H1 (cell line): ENCODE data around the gene ZNF835. TPM values are rescaled to one million over a fixed set of nuclear protein-coding genes. Genes with fewer than 3 reads are reported as not detected.

Experiments used
- CTCF ChIA-PET: fragments of 300-600 bp; sonication (Branson Sonifier 250); formaldehyde crosslinking; loops from one replicate; lab custom pipeline; 2021; ENCODE audit not compliant: partially characterized antibody; lab: Charles Lee
- POLR2A ChIA-PET: fragments of 300-600 bp; sonication (Branson Sonifier 250); formaldehyde crosslinking; loops from one replicate; lab custom pipeline; 2021; ENCODE audit warnings: inconsistent platforms; ENCODE audit not compliant: partially characterized antibody; lab: Charles Lee
- DNase-seq, 2 experiments: peaks; one replicate each; pipeline versions ENCODE4 v3.0.0 to v3.0.0-alpha.2; 2010 to 2022; ENCODE audit warnings: low spot score in 2 of 2, low read depth in 1 of 2, mixed read lengths in 1 of 2
- FAIRE-seq: peaks from 2 replicates; lab custom pipeline; 2011; peaks lifted over from hg19 to GRCh38; lab: Jason Lieb, UNC
- H2AFZ ChIP-seq: 2 replicates; pipeline ENCODE4 v1.8.1; 2012; ENCODE audit warnings: low read length, inconsistent platforms
- H2AK5ac ChIP-seq: 2 replicates; pipeline ENCODE4 v1.6.1; 2013; ENCODE audit warnings: low read depth, low read length
- H2BK120ac ChIP-seq: replicated peaks from 2 replicates; pipeline ENCODE3; 2013; ENCODE audit warnings: low read depth, low read length, inconsistent platforms
- H2BK12ac ChIP-seq: 2 replicates; pipeline ENCODE4 v1.6.1; 2013; ENCODE audit warnings: low read depth, low read length
- H2BK15ac ChIP-seq: 2 replicates; pipeline ENCODE4 v1.6.1; 2013; ENCODE audit warnings: low read length
- H2BK20ac ChIP-seq: 2 replicates; pipeline ENCODE4 v1.6.1; 2013; ENCODE audit warnings: low read length
- H2BK5ac ChIP-seq: 2 replicates; pipeline ENCODE4 v1.6.1; 2013; ENCODE audit warnings: low read depth, low read length
- H3K14ac ChIP-seq: 2 replicates; pipeline ENCODE4 v1.6.1; 2013; ENCODE audit warnings: inconsistent platforms; ENCODE audit not compliant: insufficient read length
- H3K18ac ChIP-seq: 2 replicates; pipeline ENCODE4 v1.6.1; 2013; ENCODE audit warnings: low read length; ENCODE audit errors: extremely low read depth
- H3K23ac ChIP-seq: 2 replicates; pipeline ENCODE4 v1.6.1; 2013; ENCODE audit warnings: inconsistent platforms; ENCODE audit not compliant: insufficient read length
- H3K23me2 ChIP-seq: 2 replicates; pipeline ENCODE4 v1.6.1; 2013; ENCODE audit warnings: low read depth, low read length
- H3K27ac ChIP-seq: 2 replicates; pipeline ENCODE4 v1.6.1; 2011; ENCODE audit warnings: low read depth, low read length, inconsistent platforms
- H3K27me3 ChIP-seq, 4 experiments: replicated peaks in 1 of 4; 1 replicate in 1 of 4; 2 replicates in 3 of 4; pipeline versions ENCODE4 v1.6.1 to v1.8.1; 2011 to 2013; ENCODE audit warnings: low read length in 3 of 4, mild to moderate bottlenecking in 3 of 4, inconsistent platforms in 2 of 4, mixed read lengths in 2 of 4, moderate library complexity in 1 of 4; ENCODE audit not compliant: control insufficient read depth in 3 of 4, insufficient read depth in 3 of 4; ENCODE audit errors: extremely low read depth in 1 of 4
- H3K36me3 ChIP-seq, 4 experiments: 2 replicates each; pipeline versions ENCODE4 v1.6.1 to v1.8.1; 2011 to 2013; ENCODE audit warnings: mild to moderate bottlenecking in 4 of 4, low read length in 3 of 4, moderate library complexity in 2 of 4, control low read depth in 1 of 4, inconsistent platforms in 1 of 4; ENCODE audit not compliant: insufficient read depth in 4 of 4, control insufficient read depth in 2 of 4
- H3K4ac ChIP-seq: replicated peaks from 2 replicates; pipeline ENCODE3; 2013; ENCODE audit warnings: low read length, low read depth, mixed read lengths, inconsistent platforms; ENCODE audit not compliant: insufficient read length
- H3K4me1 ChIP-seq, 4 experiments: replicated peaks in 1 of 4; 1 replicate in 1 of 4; 2 replicates in 3 of 4; pipeline versions ENCODE4 v1.6.1 to v1.8.1; 2011 to 2013; ENCODE audit warnings: low read length in 3 of 4, inconsistent platforms in 2 of 4, mixed read lengths in 1 of 4; ENCODE audit not compliant: insufficient read depth in 4 of 4, control insufficient read depth in 3 of 4
- H3K4me2 ChIP-seq, 2 experiments: 2 replicates each; pipeline versions ENCODE4 v1.6.1 to v1.8.1; 2011 to 2013; ENCODE audit warnings: low read depth in 2 of 2, low read length in 2 of 2, control low read depth in 1 of 2, inconsistent platforms in 1 of 2, mild to moderate bottlenecking in 1 of 2; ENCODE audit not compliant: insufficient read depth in 1 of 2
- H3K4me3 ChIP-seq, 4 experiments: fragments of 200-600, 300-600 bp in 1 of 4; sonication (generic), shearing (Covaris generic), sonication (Bioruptor Twin) in 1 of 4; 2 replicates each; pipeline versions ENCODE4 v1.5.1 to v1.8.1; 2011 to 2016; ENCODE audit warnings: low read length in 4 of 4, low read depth in 3 of 4, control low read depth in 2 of 4, inconsistent platforms in 2 of 4, mild to moderate bottlenecking in 2 of 4, mixed read lengths in 1 of 4, moderate library complexity in 1 of 4; ENCODE audit not compliant: insufficient read depth in 2 of 4; ENCODE audit errors: extremely low read depth in 1 of 4
- H3K56ac ChIP-seq: replicated peaks from 2 replicates; pipeline ENCODE3; 2013; ENCODE audit warnings: low read depth, mild to moderate bottlenecking, mixed read lengths, low read length, inconsistent platforms; ENCODE audit not compliant: insufficient read length
- H3K79me1 ChIP-seq: 2 replicates; pipeline ENCODE4 v1.6.1; 2013; ENCODE audit warnings: low read depth, low read length, control low read depth
- H3K79me2 ChIP-seq, 2 experiments: 2 replicates each; pipeline versions ENCODE4 v1.6.1 to v1.8.1; 2012 to 2013; ENCODE audit warnings: low read length in 2 of 2, mild to moderate bottlenecking in 2 of 2, inconsistent platforms in 1 of 2; ENCODE audit not compliant: insufficient read depth in 2 of 2, control insufficient read depth in 1 of 2
- H3K9ac ChIP-seq, 4 experiments: replicated peaks in 1 of 4; 1 replicate in 1 of 4; 2 replicates in 3 of 4; pipeline versions ENCODE4 v1.6.1 to v1.8.1; 2011 to 2013; ENCODE audit warnings: low read depth in 3 of 4, low read length in 3 of 4, control low read depth in 2 of 4, mild to moderate bottlenecking in 2 of 4, moderate library complexity in 2 of 4, inconsistent platforms in 1 of 4; ENCODE audit errors: extremely low read depth in 1 of 4
- H3K9me3 ChIP-seq, 2 experiments: 2 replicates each; pipeline versions ENCODE4 v1.6.1 to v1.8.1; 2012 to 2013; ENCODE audit warnings: mild to moderate bottlenecking in 2 of 2, moderate library complexity in 2 of 2, control low read depth in 1 of 2, inconsistent platforms in 1 of 2, low read depth in 1 of 2, low read length in 1 of 2, mixed read lengths in 1 of 2; ENCODE audit not compliant: insufficient read depth in 2 of 2
- H4K20me1 ChIP-seq, 2 experiments: replicated peaks in 1 of 2; 2 replicates each; pipeline versions ENCODE3 to v1.8.1; 2011 to 2013; ENCODE audit warnings: inconsistent platforms in 2 of 2, low read length in 2 of 2, mild to moderate bottlenecking in 1 of 2; ENCODE audit not compliant: insufficient read depth in 2 of 2, control insufficient read depth in 1 of 2
- H4K5ac ChIP-seq: 2 replicates; pipeline ENCODE4 v1.6.1; 2013; ENCODE audit warnings: low read length, low read depth, mixed read lengths, inconsistent platforms; ENCODE audit not compliant: insufficient read length
- H4K8ac ChIP-seq: 2 replicates; pipeline ENCODE4 v1.8.0; 2013; ENCODE audit warnings: mild to moderate bottlenecking, moderate library complexity, low read length, inconsistent platforms; ENCODE audit not compliant: insufficient read depth; ENCODE audit errors: extremely low read depth
- H4K91ac ChIP-seq: replicated peaks from 2 replicates; pipeline ENCODE3; 2013; ENCODE audit warnings: low read length, mixed read lengths, inconsistent platforms; ENCODE audit not compliant: insufficient read length
- CREB1 ChIP-seq: IDR thresholded peaks from 2 replicates; pipeline ENCODE4 v1.6.1; 2012; ENCODE audit warnings: inconsistent platforms
- E2F6 ChIP-seq: IDR thresholded peaks from 2 replicates; pipeline ENCODE4 v1.6.1; 2012; ENCODE audit warnings: inconsistent platforms
- EZH2 ChIP-seq: fragments of 200-600 bp; sonication (generic); IDR thresholded peaks from 2 replicates; pipeline ENCODE4 v1.7.1; 2012; ENCODE audit warnings: low read depth, mild to moderate bottlenecking, moderate library complexity, low read length, inconsistent platforms; ENCODE audit not compliant: severe bottlenecking
- NRF1 ChIP-seq: IDR thresholded peaks from 2 replicates; pipeline ENCODE4 v1.6.1; 2011; ENCODE audit warnings: mild to moderate bottlenecking, low read depth, low read length, improper control_type of control experiment
- SAP30 ChIP-seq: fragments of 300-600 bp; sonication (generic); IDR thresholded peaks from 2 replicates; pipeline ENCODE4 v1.7.1; 2012; ENCODE audit warnings: low read length, moderate library complexity, mild to moderate bottlenecking, inconsistent platforms; ENCODE audit not compliant: insufficient read depth, insufficient replicate concordance
- SIN3A ChIP-seq, 2 experiments: IDR thresholded peaks in 1 of 2; conservative IDR thresholded peaks in 1 of 2; 2 replicates each; pipeline ENCODE4 v1.6.1; 2011 to 2012; ENCODE audit warnings: low read length in 2 of 2, improper control_type of control experiment in 1 of 2, low read depth in 1 of 2, mild to moderate bottlenecking in 1 of 2
- SP1 ChIP-seq: IDR thresholded peaks from 2 replicates; pipeline ENCODE4 v1.6.1; 2011; ENCODE audit warnings: low read depth, low read length
- SP2 ChIP-seq: IDR thresholded peaks from 2 replicates; pipeline ENCODE4 v1.6.1; 2012; ENCODE audit warnings: mild to moderate bottlenecking, low read length, inconsistent platforms
- SP4 ChIP-seq: IDR thresholded peaks from 2 replicates; pipeline ENCODE4 v1.6.1; 2012; ENCODE audit warnings: low read length, inconsistent platforms
- SRF ChIP-seq: IDR thresholded peaks from 2 replicates; pipeline ENCODE4 v1.6.1; 2011; ENCODE audit warnings: mild to moderate bottlenecking, low read depth, low read length, moderate library complexity
- TAF1 ChIP-seq: IDR thresholded peaks from 2 replicates; pipeline ENCODE4 v1.6.1; 2011; ENCODE audit warnings: mild to moderate bottlenecking, low read depth, low read length
- WGBS, 2 experiments: shearing (Covaris generic) in 1 of 2; methylation state at CpG; one replicate each; pipeline versions ENCODE4 v1.1.6 to v1.1.7; 2013 to 2015; ENCODE audit warnings: low lambda C conversion rate in 2 of 2, mixed read lengths in 2 of 2, inconsistent platforms in 1 of 2, low coverage in 1 of 2, missing lambda C conversion rate in 1 of 2; ENCODE audit not compliant: insufficient replicate concordance in 2 of 2, insufficient coverage in 1 of 2, insufficient read length in 1 of 2; ENCODE audit errors: extremely low coverage in 1 of 2, missing lambda C conversion rate in 1 of 2; 5-methylcytosine and 5-hydroxymethylcytosine counted together
- polyA plus RNA-seq, 7 experiments: library from polyadenylated mRNA; depleted of rRNA in 3 of 7; stranded (reverse) in 5 of 7; unstranded in 2 of 7; fragments of >200 nt in 5 of 7; fragments of 200-250 nt in 2 of 7; gene quantifications; 1 replicate in 5 of 7; 2 replicates in 1 of 7; 4 replicates in 1 of 7; pipeline versions ENCODE4 v1.2.1 to v1.2.3, GENCODE V29; 2011 to 2013; ENCODE audit warnings: missing spikeins in 2 of 7, mixed read lengths in 2 of 7
- total RNA-seq: library from RNA; stranded (reverse); fragmentation: NEBNext Ultra II Directional; extraction: Animal tissue kit (Norgen Biotek cat#: 25700); gene quantifications from 2 replicates; pipeline ENCODE4 v1.2.1, GENCODE V29; 2021

Gene ZNF835
- total and polyA plus RNA-seq, 2 of the 8 experiments (the other 6 are each of a cell fraction or from before 2014, with no cell fraction given) = 0.02 to 1.8 TPM

GRCh38 chr19:56683116-56683515 is 11.6 kb upstream of the ZNF835 start:
- Histone ChIP-seq H3K4me2 (no peak overlapping the region), H3K4ac (no peak overlapping the region), H2BK12ac (no peak overlapping the region), H3K23ac (no peak overlapping the region), H3K27ac (no peak overlapping the region), H4K20me1 (no peaks in the 10 kb centered on the region), H3K9me3 (peaks cover 42 to 84% of the 10 kb centered on the region in 2 experiments), H3K18ac (no peak overlapping the region), H3K56ac (no peak overlapping the region), H3K27me3 (no peaks in the 10 kb centered on the region), H3K4me1 (no peaks in the 10 kb centered on the region), H3K36me3 (no peaks in the 10 kb centered on the region), H3K79me2 (no peaks in the 10 kb centered on the region), H2BK20ac (no peak overlapping the region), H3K23me2 (no peaks in the 10 kb centered on the region), H3K4me3 (no peak overlapping the region), H3K9ac (no peak overlapping the region), H4K5ac (no peak overlapping the region), H2BK15ac (no peak overlapping the region), H3K79me1 (no peaks in the 10 kb centered on the region), H3K14ac (no peak overlapping the region), H4K8ac (no peak overlapping the region), H2BK5ac (no peak overlapping the region), H2BK120ac (no peak overlapping the region)
- FAIRE-seq (no peak), DNase-seq (no peak)
- WGBS, 2 experiments = 79% methylated on average over 7 of the region's 7 CpGs; no CpG with 5 or more reads in 1 of the 2 experiments
- CTCF ChIA-PET = interaction anchor here (0.7 kb wide), 1 partner anchor 115 kb away, joined by 3 read pairs; no protein-coding TSS in a partner anchor
- POLR2A ChIA-PET = no interaction called here
- TF ChIP-seq TAF1 (no peak), SRF (no peak), SP2 (no peak), SP4 (no peak), SIN3A (conservative IDR thresholded peaks at IDR 0.05 in 1 of 2, IDR thresholded peaks at IDR 0.05 in 1 of 2; ENCODE audit: low read depth in 1 of 2, low read length in 2 of 2) (no peak), NRF1 (no peak), E2F6 (no peak), SAP30 (no peak), CREB1 (no peak), SP1 (no peak), EZH2 (no peak)
- TF ChIP-seq, all 59 proteins: peak for 0
- no peak overlapping the region for H2AFZ ChIP-seq
- H4K91ac ChIP-seq = no peak overlapping the region
- no peak overlapping the region for H2AK5ac ChIP-seq
